ENCODE data around the gene FAF1. TPM values are rescaled to one million over a fixed set of nuclear protein-coding genes. Genes with fewer than 3 reads are reported as not detected.
"Not testable (repeated sequence)": the region's sequence is repeated elsewhere in the genome, so short reads cannot be mapped to it uniquely, and the experiment has no call there.

The FAF1 gene
- total RNA-seq, 2 donors from 2014 or later = 25.5 to 68.6 TPM

GRCh38 chr1:50747394-50747793 is 212.7 kb downstream of the FAF1 start:
- Histone ChIP-seq H3K27me3 (replicated peaks; ENCODE audit: insufficient read depth) (no peaks in the 10 kb centered on the region), H3K9me3 (no peaks in the 10 kb centered on the region), H3K4me3 (no peak overlapping the region), H3K36me3 (no peaks in the 10 kb centered on the region), H3K4me1 (ENCODE audit: control insufficient read depth in 1 of 2, low read depth in 2 of 2) (peaks cover 10 to 18% of the 10 kb centered on the region in 2 donors), H3K27ac (no peak overlapping the region)
- no peak for ATAC-seq (ENCODE audit: insufficient number of reproducible peaks, low FRiP score, low read depth)
- no peak for DNase-seq (ENCODE audit: low spot score)
- TF ChIP-seq CTCF (IDR thresholded peaks at IDR 0.05) = no peak

GRCh38 chr1:50742523-50742922 is 217.5 kb downstream of the FAF1 start:
- H3K9me3 ChIP-seq = no peaks in the 10 kb centered on the region
- H3K36me3 ChIP-seq = no peaks in the 10 kb centered on the region
- DNase-seq (ENCODE audit: low spot score) (no peak), ATAC-seq (ENCODE audit: insufficient number of reproducible peaks, low FRiP score, low read depth) (no peak)
- no peak for TF ChIP-seq CTCF (IDR thresholded peaks at IDR 0.05)
- no peak overlapping the region for H3K4me3 ChIP-seq
- H3K27ac ChIP-seq = no peak overlapping the region
- H3K27me3 ChIP-seq (replicated peaks; ENCODE audit: insufficient read depth) = no peaks in the 10 kb centered on the region
- peaks cover 0 to 3% of the 10 kb centered on the region in 2 donors for H3K4me1 ChIP-seq (ENCODE audit: control insufficient read depth in 1 of 2, low read depth in 2 of 2)

- peaks cover 3 to 14% of the 10 kb centered on the region in 2 donors for H3K4me1 ChIP-seq (ENCODE audit: control insufficient read depth in 1 of 2, low read depth in 2 of 2)
- H3K9me3 ChIP-seq = no peaks in the 10 kb centered on the region
- H3K4me3 ChIP-seq = no peak overlapping the region
- DNase-seq (ENCODE audit: low spot score) (no peak), ATAC-seq (ENCODE audit: insufficient number of reproducible peaks, low FRiP score, low read depth) (no peak)
- H3K36me3 ChIP-seq = no peaks in the 10 kb centered on the region
- no peak overlapping the region for H3K27ac ChIP-seq
- TF ChIP-seq CTCF (IDR thresholded peaks at IDR 0.05) = no peak
- H3K27me3 ChIP-seq (replicated peaks; ENCODE audit: insufficient read depth) = no peaks in the 10 kb centered on the region
Measured at GRCh38 chr1:50739125-50739524, 220.9 kb downstream of the FAF1 start.

GRCh38 chr1:50735443-50735842 is 224.6 kb downstream of the FAF1 start:
- no peak for DNase-seq (ENCODE audit: low spot score)
- H3K9me3 ChIP-seq = no peaks in the 10 kb centered on the region
- H3K27me3 ChIP-seq (replicated peaks; ENCODE audit: insufficient read depth) = no peaks in the 10 kb centered on the region
- peak; percentile 32 for TF ChIP-seq CTCF (IDR thresholded peaks at IDR 0.05)
- no peak for ATAC-seq (ENCODE audit: insufficient number of reproducible peaks, low FRiP score, low read depth)
- no peak overlapping the region for H3K27ac ChIP-seq
- H3K4me3 ChIP-seq = no peak overlapping the region
- H3K36me3 ChIP-seq = no peaks in the 10 kb centered on the region
- H3K4me1 ChIP-seq (ENCODE audit: control insufficient read depth in 1 of 2, low read depth in 2 of 2) = peaks cover 3 to 14% of the 10 kb centered on the region in 2 donors

GRCh38 chr1:50727578-50727977 is 232.5 kb downstream of the FAF1 start:
- not testable (repeated sequence) for H3K9me3 ChIP-seq; H3K27ac ChIP-seq; H3K4me3 ChIP-seq; H3K4me1 ChIP-seq (ENCODE audit: control insufficient read depth in 1 of 2, low read depth in 2 of 2); H3K27me3 ChIP-seq (replicated peaks; ENCODE audit: insufficient read depth); ATAC-seq (ENCODE audit: insufficient number of reproducible peaks, low FRiP score, low read depth); H3K36me3 ChIP-seq; DNase-seq (ENCODE audit: low spot score)

GRCh38 chr1:50724626-50725286 is 235.3 kb downstream of the FAF1 start:
- Histone ChIP-seq H3K27ac (no peak overlapping the region), H3K27me3 (replicated peaks; ENCODE audit: insufficient read depth) (no peaks in the 10 kb centered on the region), H3K36me3 (no peaks in the 10 kb centered on the region), H3K4me1 (ENCODE audit: control insufficient read depth in 1 of 2, low read depth in 2 of 2) (peaks cover 0 to 4% of the 10 kb centered on the region in 2 donors), H3K4me3 (no peak overlapping the region), H3K9me3 (no peaks in the 10 kb centered on the region)
- no peak for TF ChIP-seq CTCF (IDR thresholded peaks at IDR 0.05)
- ATAC-seq (ENCODE audit: insufficient number of reproducible peaks, low FRiP score, low read depth) = no peak
- no peak for DNase-seq (ENCODE audit: low spot score)

All from thoracic aorta (tissue), 2 donors.